ENCODE results near the gene SEM1.
A peak's percentile ranks its signal among the peaks of the same experiment; 100 is the strongest.
"Not testable (repeated sequence)": the region's sequence is repeated elsewhere in the genome, so short reads cannot be mapped to it uniquely, and the experiment has no call there.

SEM1 gene

DNA sequence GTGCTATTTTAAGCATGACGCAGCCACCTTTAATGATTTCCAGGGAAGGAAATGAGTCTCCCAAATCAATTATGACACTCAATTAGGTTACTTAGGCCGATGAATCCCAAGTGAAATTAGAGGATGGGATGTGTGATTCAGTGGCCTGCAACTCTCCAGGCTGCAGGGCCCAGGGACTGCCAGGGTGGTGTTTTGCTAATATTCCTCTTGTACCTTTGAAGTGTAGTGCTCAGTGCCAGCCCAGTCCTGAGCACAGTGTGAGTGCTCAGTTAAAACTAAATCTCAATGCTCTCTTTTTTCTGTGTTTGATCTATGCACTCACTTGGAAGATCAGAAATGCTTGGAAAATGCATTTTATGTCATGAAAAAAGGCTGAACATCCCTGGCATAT lies 51.6 kb downstream of the SEM1 start:
- DNase-seq: no peak

DNA sequence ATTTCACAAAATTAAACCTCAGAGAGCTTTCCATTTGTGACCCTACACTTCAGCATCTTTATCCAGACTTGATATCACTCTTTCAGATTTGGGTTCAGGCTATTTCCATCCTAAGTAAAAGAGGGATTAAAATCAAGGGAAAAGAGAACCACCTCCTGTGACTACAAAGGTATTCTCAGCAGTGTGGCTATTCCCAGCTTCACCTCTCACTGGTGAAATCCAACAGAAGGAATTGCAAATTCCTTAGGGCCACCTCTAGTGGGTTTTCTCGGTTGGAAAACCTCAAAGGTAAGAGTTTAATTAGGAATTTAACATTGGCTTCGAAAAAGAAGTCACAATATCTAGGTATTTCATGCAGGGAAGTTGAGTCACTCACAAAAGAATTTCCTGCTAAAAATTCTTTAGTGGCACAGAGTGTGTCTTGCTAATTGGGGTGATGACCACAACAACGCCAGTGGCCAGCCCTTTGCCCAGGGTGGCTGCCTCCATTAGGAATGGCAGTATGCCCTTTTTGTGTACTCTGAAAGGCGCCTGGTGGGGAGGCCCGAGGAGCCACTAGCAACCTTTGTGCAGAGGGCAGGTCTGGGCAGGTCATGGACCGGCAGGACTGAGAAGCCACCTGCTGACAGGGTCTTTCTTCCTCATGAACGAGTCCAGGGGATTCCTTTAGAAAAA lies 52.2 kb downstream of the SEM1 start:
- DNase-seq: no peak

DNA sequence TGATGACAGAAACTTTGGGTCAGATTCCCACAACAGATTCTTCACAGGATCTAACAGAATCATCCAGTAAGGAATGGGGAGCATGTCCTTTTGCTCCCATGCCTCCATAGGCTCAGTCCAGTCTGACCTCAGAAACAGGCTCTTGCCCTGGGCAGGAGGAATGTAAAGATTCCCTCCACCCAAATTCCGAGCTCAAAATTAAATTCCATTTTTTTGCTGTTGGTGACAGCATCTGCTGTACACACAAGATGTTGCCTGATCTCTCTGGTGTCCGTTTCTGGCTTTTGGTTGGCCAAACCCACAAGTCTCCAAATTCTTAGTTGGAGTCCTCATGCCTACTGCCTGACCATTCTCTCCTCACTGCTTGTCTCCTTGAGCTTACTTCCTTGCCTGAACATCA lies 53.7 kb downstream of the SEM1 start:
- no peak for DNase-seq

- DNase-seq: peak; percentile 93
Observed at GRCh38 chr7:96654630-96655188, 54.9 kb downstream of the SEM1 start.

- DNase-seq: no peak
Observed at GRCh38 chr7:96649981-96650380, 59.7 kb downstream of the SEM1 start.

DNA sequence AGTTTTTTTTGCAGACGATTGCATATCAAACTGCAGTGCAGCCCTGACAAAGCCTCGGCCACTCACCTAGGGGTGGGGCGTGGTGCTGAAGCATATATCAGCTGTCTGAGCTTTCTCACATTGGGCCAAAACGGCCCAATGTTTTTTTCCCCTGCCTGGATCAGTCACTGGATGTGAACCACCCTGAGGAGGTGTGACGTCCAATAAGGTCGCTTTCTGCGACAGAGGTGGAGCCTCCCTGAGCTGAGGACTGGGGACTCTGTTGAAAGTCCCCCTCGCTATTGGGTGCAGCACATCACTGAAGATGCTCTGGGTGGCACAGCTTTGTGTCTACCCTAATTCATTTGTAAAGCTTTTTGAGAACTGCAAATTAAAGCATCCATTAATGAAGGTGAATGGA lies 60.9 kb downstream of the SEM1 start:
- DNase-seq: no peak

DNA sequence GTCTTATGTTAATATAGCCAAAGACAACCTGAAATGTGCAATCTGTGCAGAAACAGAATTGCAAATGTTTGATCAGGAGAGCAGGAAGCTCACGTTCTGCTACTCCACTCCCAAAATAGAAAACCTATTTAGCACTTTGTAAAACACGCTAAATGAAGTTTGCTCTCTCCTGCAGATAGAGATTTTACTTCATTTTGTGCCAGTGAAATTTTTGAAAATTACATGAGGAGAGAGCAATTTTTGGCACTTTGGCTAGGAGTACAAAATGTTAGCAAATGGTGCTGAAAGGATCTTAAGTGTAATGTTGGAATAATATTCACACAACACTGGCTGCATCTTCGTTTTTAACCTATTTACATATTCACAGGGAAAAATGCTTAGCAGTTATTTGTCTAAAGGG lies 61.9 kb downstream of the SEM1 start:
- no peak for DNase-seq

GRCh38 chr7:96645084-96645483 lies 64.6 kb downstream of the SEM1 start:
- no peak for DNase-seq

DNA sequence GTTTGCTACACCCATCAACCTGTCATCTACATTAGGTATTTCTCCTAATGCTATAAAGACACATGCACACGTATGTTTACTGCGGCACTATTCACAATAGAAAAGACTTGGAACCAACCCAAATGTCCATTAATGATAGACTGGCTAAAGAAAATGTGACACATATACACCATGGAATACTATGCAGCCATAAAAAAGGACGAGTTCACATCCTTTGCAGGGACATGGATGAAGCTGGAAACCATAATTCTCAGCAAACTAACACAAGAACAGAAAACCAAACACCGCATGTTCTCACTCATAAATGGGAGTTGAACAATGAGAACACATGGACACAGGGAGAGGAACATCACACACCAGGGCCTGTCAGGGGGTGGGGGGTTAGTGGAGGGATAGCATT lies 66.2 kb downstream of the SEM1 start:
- DNase-seq: not testable (repeated sequence)

DNA sequence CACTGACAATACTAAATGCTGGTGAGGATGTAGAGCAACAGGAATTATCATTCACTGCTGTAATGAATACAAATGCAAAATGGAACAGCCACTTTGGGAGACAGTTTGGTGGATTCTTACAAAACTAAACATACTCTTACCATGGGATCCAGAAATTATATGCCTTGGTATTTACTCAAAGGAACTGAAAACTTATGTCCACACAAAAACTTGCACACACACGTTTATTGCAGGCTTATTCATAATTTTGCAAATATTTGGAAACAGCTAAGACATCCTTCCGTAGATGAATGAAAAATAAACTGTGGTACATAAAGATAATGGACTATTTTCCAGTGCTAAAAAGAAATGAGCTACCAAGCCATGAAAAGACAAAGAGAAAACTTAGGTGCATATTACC lies 69.6 kb downstream of the SEM1 start:
- no peak for DNase-seq
